ENCODE measurements around the gene THSD7B. TPM values are rescaled to one million over a fixed set of nuclear protein-coding genes. Genes with fewer than 3 reads are reported as not detected.

The THSD7B gene
- total RNA-seq, 1 donor from 2014 or later, result not detected

DNA sequence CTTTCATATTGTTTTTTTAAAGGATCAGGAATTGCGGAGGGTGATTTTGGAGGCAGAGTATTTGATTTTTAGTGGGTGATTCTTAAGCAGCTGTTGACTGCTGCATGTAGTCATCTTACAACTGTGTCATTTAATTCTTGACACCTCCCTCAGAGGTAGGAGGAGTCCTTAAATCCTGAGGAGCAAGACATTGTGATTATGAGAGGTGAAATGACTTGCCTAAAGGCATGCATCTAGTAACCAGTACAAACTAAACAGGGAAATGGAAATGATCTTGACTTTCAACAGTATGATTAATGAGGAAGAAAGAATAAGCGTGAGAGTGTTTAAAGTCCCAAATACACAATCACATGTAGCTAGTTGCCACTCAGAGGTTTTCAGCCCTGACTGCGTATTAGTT is 440.7 kb downstream of the THSD7B start:
- ChIA-PET CTCF (no interaction called here), POLR2A (no interaction called here)
- TF ChIP-seq, protein P1, sequence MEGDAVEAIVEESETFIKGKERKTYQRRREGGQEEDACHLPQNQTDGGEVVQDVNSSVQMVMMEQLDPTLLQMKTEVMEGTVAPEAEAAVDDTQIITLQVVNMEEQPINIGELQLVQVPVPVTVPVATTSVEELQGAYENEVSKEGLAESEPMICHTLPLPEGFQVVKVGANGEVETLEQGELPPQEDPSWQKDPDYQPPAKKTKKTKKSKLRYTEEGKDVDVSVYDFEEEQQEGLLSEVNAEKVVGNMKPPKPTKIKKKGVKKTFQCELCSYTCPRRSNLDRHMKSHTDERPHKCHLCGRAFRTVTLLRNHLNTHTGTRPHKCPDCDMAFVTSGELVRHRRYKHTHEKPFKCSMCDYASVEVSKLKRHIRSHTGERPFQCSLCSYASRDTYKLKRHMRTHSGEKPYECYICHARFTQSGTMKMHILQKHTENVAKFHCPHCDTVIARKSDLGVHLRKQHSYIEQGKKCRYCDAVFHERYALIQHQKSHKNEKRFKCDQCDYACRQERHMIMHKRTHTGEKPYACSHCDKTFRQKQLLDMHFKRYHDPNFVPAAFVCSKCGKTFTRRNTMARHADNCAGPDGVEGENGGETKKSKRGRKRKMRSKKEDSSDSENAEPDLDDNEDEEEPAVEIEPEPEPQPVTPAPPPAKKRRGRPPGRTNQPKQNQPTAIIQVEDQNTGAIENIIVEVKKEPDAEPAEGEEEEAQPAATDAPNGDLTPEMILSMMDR (IDR thresholded peaks at IDR 0.05), result no peak
- no peak overlapping the region for H3K4me3 Mint-ChIP-seq
- H3K27me3 Mint-ChIP-seq, result no peaks in the 10 kb centered on the region
- H3K36me3 Mint-ChIP-seq (ENCODE audit: low read depth), result no peaks in the 10 kb centered on the region
- DNase-seq (no peak), ATAC-seq (ENCODE audit: low read depth) (no peak)
- H3K9me3 Mint-ChIP-seq, result no peaks in the 10 kb centered on the region
- no peak overlapping the region for H3K27ac Mint-ChIP-seq
- H3K4me1 Mint-ChIP-seq, result no peaks in the 10 kb centered on the region
- intact Hi-C loops (cut with micrococcal nuclease), result no loop called here

DNA sequence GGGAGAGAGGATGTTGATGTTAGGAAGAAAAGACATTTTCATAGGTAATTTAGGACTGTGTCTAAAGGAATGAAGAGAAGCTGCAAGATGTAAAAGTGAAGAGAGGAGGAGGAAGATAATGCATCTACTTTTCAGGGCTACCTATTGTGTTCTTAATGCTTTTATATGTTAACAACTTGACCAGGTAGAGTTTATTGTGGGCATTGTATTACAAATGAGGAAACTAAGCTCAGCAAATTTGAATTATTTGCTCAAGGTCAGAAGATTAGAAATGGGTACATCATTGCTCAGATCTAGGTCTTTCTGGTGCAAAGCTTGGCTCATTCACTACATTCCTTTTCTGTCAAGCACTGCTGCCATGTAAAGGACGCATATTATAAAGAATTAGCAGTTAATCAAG is 441.7 kb downstream of the THSD7B start:
- no peaks in the 10 kb centered on the region for H3K27me3 Mint-ChIP-seq
- CTCF ChIA-PET, result no interaction called here
- DNase-seq (no peak), ATAC-seq (ENCODE audit: low read depth) (no peak)
- no peak overlapping the region for H3K4me3 Mint-ChIP-seq
- POLR2A ChIA-PET, result no interaction called here
- H3K27ac Mint-ChIP-seq, result no peak overlapping the region
- intact Hi-C loops (cut with micrococcal nuclease), result no loop called here
- TF ChIP-seq, protein P1 (IDR thresholded peaks at IDR 0.05), result no peak
- no peaks in the 10 kb centered on the region for H3K36me3 Mint-ChIP-seq (ENCODE audit: low read depth)
- no peaks in the 10 kb centered on the region for H3K9me3 Mint-ChIP-seq
- H3K4me1 Mint-ChIP-seq, result no peaks in the 10 kb centered on the region

DNA sequence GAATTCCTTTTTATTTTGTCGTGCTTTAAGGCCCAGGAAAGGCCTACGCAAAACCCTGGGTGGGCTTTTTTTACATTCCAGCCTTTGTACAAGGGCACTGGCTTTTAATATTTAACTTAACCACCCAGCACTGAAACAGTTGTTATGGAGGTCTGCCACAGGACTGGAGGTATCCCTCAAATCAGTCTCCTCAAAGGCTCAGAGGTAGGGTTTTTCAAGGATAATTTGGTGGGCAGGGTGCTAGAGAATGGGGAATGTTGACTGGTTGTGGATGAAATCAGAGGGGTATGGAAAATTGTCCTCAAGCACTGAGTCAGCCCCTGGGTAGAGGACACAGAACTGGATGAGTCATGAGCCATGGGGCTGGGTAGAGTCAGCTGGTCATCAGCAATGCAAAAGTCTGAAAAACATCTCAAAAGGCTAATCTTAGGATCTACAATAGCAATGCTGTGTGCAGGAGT is 443.1 kb downstream of the THSD7B start:
- CTCF ChIA-PET, result no interaction called here
- ATAC-seq (ENCODE audit: low read depth), result no peak
- Mint-ChIP-seq H3K27me3 (no peaks in the 10 kb centered on the region), H3K9me3 (no peaks in the 10 kb centered on the region), H3K4me3 (no peak overlapping the region), H3K4me1 (no peaks in the 10 kb centered on the region), H3K36me3 (ENCODE audit: low read depth) (no peaks in the 10 kb centered on the region), H3K27ac (no peak overlapping the region)
- no peak for DNase-seq
- intact Hi-C loops (cut with micrococcal nuclease), result no loop called here
- POLR2A ChIA-PET, result no interaction called here
- TF ChIP-seq, protein P1 (IDR thresholded peaks at IDR 0.05), result no peak

DNA sequence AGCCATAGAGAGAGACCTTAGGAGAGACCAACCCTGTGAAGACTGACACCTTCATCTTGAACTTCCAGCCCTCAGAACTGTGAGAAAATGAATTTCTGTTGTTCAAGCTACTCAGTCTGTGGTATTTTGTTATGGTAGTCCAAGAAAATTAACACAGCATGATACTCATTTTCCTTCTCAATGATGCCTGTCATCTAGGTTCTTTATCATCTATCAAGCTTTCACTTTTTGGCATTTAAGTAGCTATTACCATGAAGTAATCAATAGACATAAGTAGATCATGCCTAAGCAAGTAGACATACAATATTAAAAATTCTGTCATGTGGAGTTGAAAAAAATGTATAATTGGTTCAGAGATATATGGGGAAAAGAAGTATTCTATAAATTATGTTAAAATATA is 444.7 kb downstream of the THSD7B start:
- no peak overlapping the region for H3K4me3 Mint-ChIP-seq
- TF ChIP-seq, protein P1 (IDR thresholded peaks at IDR 0.05), result no peak
- H3K27ac Mint-ChIP-seq, result no peak overlapping the region
- ChIA-PET POLR2A (no interaction called here), CTCF (no interaction called here)
- H3K27me3 Mint-ChIP-seq, result no peaks in the 10 kb centered on the region
- H3K4me1 Mint-ChIP-seq, result no peaks in the 10 kb centered on the region
- no peak for DNase-seq
- H3K36me3 Mint-ChIP-seq (ENCODE audit: low read depth), result no peaks in the 10 kb centered on the region
- no peaks in the 10 kb centered on the region for H3K9me3 Mint-ChIP-seq
- intact Hi-C loops (cut with micrococcal nuclease), result no loop called here
- no peak for ATAC-seq (ENCODE audit: low read depth)

DNA sequence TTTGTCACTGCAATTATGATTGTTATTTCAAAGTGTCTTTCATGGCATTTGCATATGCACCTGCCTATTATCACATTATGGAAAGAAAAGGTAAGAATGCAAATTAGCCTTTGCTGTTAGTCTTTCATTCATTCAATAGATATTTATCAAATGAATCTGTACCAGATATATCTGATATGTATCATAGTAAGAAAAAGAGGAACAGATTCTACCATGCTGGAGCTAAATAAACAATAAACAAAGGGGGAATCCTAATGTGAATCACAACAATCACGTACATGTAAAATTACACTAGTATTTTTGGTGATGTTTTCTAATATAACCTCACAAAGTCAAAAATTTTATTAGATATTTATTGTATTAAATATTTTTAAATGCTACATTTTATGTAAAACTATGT is 446.4 kb downstream of the THSD7B start:
- no peak overlapping the region for H3K4me3 Mint-ChIP-seq
- ATAC-seq (ENCODE audit: low read depth) (no peak), DNase-seq (no peak)
- no peaks in the 10 kb centered on the region for H3K9me3 Mint-ChIP-seq
- ChIA-PET POLR2A (no interaction called here), CTCF (no interaction called here)
- H3K27ac Mint-ChIP-seq, result no peak overlapping the region
- H3K27me3 Mint-ChIP-seq, result no peaks in the 10 kb centered on the region
- H3K36me3 Mint-ChIP-seq (ENCODE audit: low read depth), result no peaks in the 10 kb centered on the region
- intact Hi-C loops (cut with micrococcal nuclease), result no loop called here
- TF ChIP-seq, protein P1 (IDR thresholded peaks at IDR 0.05), result no peak
- no peaks in the 10 kb centered on the region for H3K4me1 Mint-ChIP-seq
